22Rv1 (cell line): ENCODE data around the gene EXOSC10.

Source experiments
- ZFX ChIP-seq: fragments of 450-650 bp; IDR thresholded peaks from 2 replicates; pipeline ENCODE4 v1.6.1; 2017; ENCODE audit warnings: antibody characterized with exemption, borderline replicate concordance
- TF ChIP-seq, protein P1 (sequence below): fragments of 450-650 bp; IDR thresholded peaks from 2 replicates; pipeline ENCODE4 v1.5.1; 2017; ENCODE audit warnings: mild to moderate bottlenecking

DNA sequence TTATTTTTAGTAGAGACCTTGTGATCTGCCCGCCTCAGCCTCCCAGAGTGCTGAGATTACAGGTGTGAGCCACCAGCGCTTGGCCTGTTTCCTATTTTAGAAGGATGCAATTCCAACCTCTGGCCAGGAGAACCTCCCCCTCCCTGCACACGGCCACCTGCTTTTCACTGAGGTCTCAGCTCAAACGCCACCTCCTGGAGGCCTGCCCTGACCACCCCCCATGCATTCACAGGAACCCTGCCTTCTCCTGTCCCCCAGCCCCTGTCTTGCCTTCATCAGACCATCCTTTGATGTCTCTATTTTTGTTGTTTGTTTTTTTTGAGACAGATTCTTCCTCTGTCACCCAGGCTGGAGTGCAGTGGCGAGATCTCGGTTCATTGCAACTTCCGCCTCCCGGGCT is 42.2 kb downstream of the EXOSC10 start:
- TF ChIP-seq, protein P1, sequence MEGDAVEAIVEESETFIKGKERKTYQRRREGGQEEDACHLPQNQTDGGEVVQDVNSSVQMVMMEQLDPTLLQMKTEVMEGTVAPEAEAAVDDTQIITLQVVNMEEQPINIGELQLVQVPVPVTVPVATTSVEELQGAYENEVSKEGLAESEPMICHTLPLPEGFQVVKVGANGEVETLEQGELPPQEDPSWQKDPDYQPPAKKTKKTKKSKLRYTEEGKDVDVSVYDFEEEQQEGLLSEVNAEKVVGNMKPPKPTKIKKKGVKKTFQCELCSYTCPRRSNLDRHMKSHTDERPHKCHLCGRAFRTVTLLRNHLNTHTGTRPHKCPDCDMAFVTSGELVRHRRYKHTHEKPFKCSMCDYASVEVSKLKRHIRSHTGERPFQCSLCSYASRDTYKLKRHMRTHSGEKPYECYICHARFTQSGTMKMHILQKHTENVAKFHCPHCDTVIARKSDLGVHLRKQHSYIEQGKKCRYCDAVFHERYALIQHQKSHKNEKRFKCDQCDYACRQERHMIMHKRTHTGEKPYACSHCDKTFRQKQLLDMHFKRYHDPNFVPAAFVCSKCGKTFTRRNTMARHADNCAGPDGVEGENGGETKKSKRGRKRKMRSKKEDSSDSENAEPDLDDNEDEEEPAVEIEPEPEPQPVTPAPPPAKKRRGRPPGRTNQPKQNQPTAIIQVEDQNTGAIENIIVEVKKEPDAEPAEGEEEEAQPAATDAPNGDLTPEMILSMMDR = no peak
- no peak for TF ChIP-seq ZFX
